PFSK-1 (cell line): ENCODE measurements around the gene AKAP13.

Experiments
- FOXP2 ChIP-seq: optimal IDR thresholded peaks from 2 replicates; pipeline ENCODE3; 2011; ENCODE audit warnings: borderline replicate concordance, control low read depth, inconsistent platforms; ENCODE audit not compliant: insufficient read depth; ENCODE audit errors: extremely low read length, extremely low read depth
- POLR2AphosphoS5 ChIP-seq: IDR thresholded peaks from 2 replicates; pipeline ENCODE4 v1.6.1; 2012; ENCODE audit warnings: low read depth, mild to moderate bottlenecking, control low read depth, low read length, moderate library complexity
- SIN3A ChIP-seq: IDR thresholded peaks from 2 replicates; pipeline ENCODE4 v1.6.1; 2012; ENCODE audit warnings: mild to moderate bottlenecking, low read length, moderate library complexity, borderline replicate concordance; ENCODE audit not compliant: insufficient read depth
- TAF1 ChIP-seq: IDR thresholded peaks from 2 replicates; pipeline ENCODE4 v1.6.1; 2012; ENCODE audit warnings: low read length, control low read depth, borderline replicate concordance; ENCODE audit not compliant: insufficient read depth
- TF ChIP-seq, protein P1 (sequence below), 2 experiments: IDR thresholded peaks; 2 replicates each; pipeline versions ENCODE4 v1.6.1 to v1.8.0; 2011 to 2012; ENCODE audit warnings: low read depth in 2 of 2, low read length in 2 of 2, control low read depth in 1 of 2, inconsistent platforms in 1 of 2, mild to moderate bottlenecking in 1 of 2, moderate library complexity in 1 of 2; ENCODE audit not compliant: insufficient read depth in 1 of 2

AKAP13 gene

DNA sequence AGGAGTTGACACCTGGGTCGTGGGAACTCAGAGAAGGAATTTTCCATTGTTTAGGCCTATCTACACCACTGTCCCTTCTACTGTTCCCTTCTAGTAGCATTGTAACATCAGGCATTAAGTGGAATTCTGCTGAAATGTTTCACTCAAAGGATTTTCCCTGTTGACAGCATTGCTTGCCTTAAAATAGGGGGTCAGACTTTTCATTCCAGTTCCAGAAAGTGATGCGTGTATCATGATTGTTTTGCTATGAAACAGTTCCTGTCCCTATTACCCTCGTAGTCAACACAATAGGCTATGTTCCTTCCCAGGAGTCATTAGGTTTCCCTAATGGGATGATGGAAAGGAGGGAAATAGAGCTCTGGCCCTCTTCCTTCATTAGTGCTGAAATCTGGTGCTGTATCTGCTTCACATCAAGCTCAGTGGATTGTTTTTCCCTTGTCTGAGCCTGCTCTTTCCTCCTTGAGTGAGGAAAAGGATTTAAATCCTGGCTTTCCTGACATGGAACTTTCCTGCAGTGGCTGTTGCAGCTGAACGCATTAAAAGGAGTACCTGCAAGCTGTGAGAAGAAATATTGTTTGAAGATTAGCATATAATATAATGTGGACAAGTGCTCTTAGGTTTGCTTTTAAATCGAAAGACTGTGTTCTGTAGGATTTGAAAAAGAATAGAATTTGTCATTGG, 218.5 kb downstream of the AKAP13 start:
- TF ChIP-seq, protein P1, sequence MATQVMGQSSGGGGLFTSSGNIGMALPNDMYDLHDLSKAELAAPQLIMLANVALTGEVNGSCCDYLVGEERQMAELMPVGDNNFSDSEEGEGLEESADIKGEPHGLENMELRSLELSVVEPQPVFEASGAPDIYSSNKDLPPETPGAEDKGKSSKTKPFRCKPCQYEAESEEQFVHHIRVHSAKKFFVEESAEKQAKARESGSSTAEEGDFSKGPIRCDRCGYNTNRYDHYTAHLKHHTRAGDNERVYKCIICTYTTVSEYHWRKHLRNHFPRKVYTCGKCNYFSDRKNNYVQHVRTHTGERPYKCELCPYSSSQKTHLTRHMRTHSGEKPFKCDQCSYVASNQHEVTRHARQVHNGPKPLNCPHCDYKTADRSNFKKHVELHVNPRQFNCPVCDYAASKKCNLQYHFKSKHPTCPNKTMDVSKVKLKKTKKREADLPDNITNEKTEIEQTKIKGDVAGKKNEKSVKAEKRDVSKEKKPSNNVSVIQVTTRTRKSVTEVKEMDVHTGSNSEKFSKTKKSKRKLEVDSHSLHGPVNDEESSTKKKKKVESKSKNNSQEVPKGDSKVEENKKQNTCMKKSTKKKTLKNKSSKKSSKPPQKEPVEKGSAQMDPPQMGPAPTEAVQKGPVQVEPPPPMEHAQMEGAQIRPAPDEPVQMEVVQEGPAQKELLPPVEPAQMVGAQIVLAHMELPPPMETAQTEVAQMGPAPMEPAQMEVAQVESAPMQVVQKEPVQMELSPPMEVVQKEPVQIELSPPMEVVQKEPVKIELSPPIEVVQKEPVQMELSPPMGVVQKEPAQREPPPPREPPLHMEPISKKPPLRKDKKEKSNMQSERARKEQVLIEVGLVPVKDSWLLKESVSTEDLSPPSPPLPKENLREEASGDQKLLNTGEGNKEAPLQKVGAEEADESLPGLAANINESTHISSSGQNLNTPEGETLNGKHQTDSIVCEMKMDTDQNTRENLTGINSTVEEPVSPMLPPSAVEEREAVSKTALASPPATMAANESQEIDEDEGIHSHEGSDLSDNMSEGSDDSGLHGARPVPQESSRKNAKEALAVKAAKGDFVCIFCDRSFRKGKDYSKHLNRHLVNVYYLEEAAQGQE (IDR thresholded peaks at IDR 0.05; ENCODE audit: insufficient read depth in 1 of 2, low read depth in 2 of 2, low read length in 2 of 2): no peak
- TF ChIP-seq POLR2AphosphoS5 (no peak), SIN3A (no peak), FOXP2 (no peak), TAF1 (no peak)

DNA sequence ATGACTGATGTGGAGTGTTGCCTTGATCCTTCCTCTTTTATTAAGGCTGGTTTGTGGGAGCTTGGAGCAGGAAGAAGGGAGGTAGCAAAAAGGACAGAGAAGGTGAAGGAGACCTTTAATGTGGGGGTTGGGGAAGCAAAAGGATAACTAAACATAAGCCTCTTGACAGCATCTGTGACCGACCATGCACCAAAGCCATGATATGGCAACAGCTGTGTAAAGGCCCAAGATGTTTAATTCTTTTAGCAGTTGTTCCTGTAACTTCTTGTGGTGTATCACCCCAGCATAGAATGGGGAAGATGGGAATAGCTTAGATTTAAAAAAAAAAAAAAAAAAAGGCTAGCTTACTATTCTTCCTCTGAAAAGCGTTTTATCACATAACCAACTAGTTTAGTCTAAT, 219.6 kb downstream of the AKAP13 start:
- TF ChIP-seq TAF1 (no peak), SIN3A (no peak)

DNA sequence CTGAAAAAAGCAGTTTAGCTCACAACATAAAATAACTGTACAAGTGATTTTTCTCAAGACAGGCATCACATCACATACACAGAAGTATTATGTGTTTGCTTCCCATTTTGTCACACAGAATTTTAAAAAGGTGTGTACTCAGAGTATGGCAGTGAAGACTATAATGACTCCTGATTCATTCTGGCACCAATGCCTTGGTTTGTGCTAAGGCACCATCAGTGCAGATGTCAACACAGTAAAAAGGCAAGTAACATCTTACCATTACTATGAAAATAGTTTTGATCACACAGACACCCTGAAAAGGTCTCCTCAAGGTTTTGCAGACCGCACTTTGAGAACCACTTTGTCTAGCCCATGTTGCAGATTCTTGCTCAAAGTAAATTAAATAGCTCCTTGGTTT, 222.8 kb downstream of the AKAP13 start:
- TF ChIP-seq POLR2AphosphoS5 (no peak), TAF1 (no peak), FOXP2 (no peak), SIN3A (no peak)
- TF ChIP-seq, protein P1 (IDR thresholded peaks at IDR 0.05; ENCODE audit: insufficient read depth in 1 of 2, low read depth in 2 of 2, low read length in 2 of 2): no peak

DNA sequence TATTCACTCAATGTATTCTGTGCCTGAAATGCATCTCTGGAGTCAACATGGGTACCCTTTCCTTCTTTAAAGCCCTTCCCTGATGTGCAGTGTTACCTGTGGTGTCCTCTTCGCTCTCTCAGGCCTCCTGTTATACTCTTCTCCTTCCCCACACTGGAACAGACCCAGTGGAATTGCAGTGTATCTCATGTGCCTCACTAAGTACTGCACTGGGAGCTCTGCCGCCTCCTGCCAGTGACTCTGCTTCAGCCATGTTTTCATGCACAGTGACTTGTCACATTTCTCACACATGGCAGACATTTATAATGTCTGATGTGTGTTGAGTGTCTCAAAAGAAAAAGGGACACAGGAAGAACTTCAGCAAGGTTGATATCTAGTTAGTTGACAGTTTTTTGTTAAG, 223.3 kb downstream of the AKAP13 start:
- TF ChIP-seq, protein P1 (IDR thresholded peaks at IDR 0.05; ENCODE audit: insufficient read depth in 1 of 2, low read depth in 2 of 2, low read length in 2 of 2): no peak
- TF ChIP-seq SIN3A (no peak), FOXP2 (no peak), POLR2AphosphoS5 (no peak)

DNA sequence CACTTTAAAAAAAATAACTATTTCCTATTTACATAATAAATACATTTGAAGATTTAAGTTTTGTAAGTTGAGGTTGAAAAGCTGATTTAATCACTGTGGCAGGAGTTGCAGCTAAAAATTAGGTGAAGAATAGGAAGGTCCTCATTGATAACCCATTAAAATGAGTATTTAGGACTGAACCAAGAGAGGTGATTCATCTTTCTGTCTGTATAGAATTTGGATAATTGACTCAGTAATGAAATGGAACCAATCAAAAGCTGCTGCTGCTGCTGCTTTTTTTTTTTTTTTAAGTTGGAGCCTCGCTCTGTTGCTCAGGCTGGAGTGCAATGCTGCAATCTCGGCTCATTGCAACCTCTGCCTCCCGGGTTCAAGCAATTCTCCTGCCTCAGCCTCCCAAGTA, 223.8 kb downstream of the AKAP13 start:
- TF ChIP-seq FOXP2 (no peak), TAF1 (no peak), SIN3A (no peak), POLR2AphosphoS5 (no peak)
- TF ChIP-seq, protein P1 (IDR thresholded peaks at IDR 0.05; ENCODE audit: insufficient read depth in 1 of 2, low read depth in 2 of 2, low read length in 2 of 2): no peak
